Pulmonary artery endothelial cell (primary cell): ENCODE data around the gene ETV4. TPM values are rescaled to one million over a fixed set of nuclear protein-coding genes. Genes with fewer than 3 reads are reported as not detected.

Experiments used
- DNase-seq: peaks from one replicate; pipeline ENCODE4 v3.0.0-alpha.2; 2011; ENCODE audit warnings: low read depth, low spot score
- total RNA-seq: library from RNA; depleted of rRNA; stranded (reverse); fragments of >200 nt; gene quantifications from 2 replicates; pipeline ENCODE4 v1.2.3, GENCODE V29; 2014

ETV4 gene
- 8.2 and 8.6 TPM in 2 replicates for total RNA-seq

DNA sequence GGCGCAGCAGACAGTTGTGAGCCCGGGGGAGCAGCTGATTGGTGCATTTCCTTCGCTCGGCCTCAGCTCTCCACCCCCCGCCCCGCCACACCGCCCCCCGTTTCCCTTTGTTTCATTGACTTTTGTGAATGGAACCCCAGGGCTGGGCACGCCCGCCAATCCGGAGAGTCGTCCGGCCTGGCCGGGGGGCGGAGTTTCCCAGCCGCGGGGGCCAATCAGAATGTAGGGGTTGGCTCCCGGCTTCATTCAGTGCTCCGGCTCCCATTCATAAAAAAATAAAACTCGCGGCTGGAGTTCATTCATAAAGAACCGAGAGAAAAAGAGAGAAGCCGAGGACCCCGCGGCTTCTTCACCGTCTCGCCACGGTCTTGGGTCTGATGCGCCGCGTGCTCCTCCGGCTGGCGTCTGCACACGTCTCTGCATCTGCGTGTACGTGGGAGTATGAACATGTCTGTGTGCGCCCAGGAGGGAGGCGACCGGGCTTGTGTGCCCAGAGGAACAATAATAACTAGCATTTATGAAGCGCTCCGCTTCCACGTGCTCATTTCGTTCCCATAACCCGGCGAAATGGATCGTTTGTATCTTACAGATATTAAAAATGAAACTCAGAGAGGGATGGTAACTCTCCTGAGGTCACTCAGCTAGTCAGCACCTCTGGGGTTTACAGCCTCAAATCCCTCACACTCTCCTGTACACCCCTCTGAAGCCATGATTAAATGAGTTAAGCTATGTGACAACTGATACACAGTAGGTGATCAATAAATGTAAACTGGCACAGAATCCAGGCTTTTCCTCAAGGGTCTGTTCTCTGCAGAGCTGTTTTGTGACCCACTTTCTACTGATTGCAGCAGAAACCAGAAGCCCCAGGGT lies at the start of gene ETV4:
TSS of gene ETV4 (minus strand) at position 22 of the 870 bp plus-strand sequence. CDS start 723 bp downstream, outside the sequence.
- DNase-seq, result peak; percentile 66

DNA sequence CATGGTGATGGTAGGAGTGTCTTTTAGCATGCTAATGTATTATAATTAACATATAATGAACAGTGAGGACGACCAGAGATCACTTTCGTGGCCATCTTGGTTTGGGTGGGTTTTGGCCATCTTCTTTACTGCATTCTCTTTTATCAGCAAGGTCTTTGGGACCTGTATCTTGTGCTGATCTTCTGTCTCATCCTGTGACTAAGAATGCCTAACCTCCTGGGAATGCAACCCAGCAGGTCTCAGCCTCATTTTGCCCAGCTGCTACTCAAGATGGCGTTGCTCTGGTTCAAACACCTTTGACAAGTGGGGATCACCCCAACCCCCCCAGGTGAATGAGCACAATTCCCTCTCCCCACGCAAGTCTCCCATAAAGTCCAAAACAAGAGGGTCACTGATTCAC lies 49.3 kb upstream of the ETV4 start:
- no peak for DNase-seq

DNA sequence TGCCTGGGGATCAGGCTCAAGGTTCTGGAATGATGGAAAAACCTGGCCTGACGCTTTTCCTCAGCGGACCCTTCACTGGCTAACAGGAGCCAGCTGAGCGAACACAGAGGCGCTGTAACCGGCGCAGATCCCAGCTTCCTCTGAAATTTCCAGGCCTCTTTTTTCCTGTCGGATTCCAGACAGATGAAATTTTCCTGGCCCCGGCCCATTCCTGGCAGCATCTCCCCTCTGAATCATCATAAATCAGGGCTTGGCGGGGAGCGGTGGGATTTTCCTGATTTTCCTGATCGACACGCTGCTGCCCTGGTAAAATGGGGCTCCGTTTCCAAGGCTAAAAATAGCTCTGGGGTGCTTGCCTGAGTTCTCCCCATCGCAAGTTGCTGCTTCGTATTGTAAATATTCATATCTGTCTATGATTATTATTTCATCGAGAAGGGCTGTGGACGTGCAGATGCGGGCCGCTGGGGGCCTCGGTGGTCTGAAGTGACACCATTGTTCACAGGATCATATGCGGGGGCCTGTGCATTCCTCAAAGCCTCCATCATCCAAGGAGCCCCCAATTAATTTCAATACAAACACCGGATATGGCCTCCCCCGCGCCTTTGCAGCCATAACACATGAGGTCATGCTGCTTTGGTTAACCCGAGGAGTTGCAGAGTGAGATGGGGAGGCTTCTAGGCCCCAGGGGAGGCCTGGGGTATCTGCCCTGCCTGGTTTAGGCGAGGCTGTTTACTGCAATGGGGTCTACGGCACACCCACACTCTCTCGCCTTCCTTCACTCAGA lies 45.8 kb upstream of the ETV4 start:
- peak; percentile 90 for DNase-seq

- DNase-seq, result no peak
Observed at GRCh38 chr17:43591001-43591400, 44.9 kb upstream of the ETV4 start.

DNA sequence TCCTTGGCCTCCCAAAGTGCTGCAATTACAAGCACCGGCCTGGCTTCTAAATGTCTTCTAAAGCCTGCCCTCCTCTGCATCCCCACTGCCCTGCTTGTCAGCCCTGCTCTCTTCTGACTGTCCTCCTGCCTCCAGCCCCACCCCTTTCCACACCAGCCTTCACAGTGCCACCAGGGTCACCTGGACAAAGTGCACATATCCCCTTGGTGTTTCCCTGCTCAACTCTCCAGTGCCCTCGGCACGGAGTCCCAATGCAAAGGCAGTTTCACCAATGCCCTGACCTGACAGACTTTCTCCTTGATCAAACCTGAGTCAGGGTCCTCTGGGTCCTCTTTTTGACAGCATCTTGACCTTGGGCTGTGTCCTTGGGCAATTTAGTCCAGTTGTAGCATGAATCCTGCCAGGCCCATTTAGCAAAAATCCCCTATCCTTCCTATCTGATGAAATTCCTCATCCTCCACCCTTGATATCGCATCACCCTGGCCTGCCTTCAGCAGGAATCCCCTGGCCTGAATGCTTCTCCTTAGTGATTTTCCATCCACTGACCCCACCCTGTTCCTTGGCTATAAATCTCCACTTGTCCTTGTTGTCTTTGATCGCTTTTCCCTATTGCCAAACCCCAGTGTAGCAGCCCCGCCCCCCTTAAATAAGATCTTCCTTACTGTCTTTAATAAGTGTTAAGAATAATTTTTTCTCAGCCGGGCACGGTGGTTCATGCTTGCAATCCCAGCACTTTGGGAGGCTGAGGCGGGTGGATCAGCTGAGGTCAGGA lies 42.7 kb upstream of the ETV4 start:
- DNase-seq, result no peak

DNA sequence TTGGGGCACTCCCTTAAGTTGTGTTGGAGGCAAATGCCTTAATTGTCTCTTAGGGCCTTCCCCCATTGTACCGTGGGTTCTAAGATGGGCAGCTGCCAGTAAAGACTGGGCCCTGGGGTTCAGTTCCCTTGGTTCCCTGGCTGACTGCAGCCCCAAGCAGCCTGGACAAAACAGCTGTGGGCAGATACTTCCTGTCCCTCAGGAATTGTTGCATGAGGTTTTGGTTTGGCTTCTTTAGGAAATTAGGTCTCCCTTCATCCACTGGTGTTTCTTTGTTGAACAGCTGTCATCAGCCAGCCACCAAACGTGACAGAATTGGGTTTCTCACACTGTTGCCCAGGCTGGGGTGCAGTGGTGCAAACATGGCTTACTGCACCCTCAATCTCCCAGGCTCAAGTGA lies 42.0 kb upstream of the ETV4 start:
- DNase-seq, result no peak

DNA sequence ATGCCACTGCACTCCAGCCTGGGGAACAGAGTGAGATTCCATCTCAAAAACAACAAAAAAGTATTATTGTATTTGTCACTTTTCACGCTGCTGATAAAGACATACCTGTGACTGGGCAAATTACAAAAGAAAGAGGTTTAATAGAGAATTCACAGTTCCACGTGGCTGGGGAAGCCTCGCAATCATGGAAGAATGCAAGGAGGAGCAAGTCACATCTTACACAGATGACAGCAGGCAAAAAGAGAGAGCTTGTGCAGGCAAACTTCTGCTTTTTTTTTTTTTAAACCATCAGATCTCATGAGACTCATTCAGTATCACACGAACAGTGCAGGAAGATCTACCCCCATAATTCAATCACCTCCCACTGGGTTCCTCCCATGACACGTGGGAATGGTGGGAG lies 41.5 kb upstream of the ETV4 start:
- DNase-seq, result no peak

DNA sequence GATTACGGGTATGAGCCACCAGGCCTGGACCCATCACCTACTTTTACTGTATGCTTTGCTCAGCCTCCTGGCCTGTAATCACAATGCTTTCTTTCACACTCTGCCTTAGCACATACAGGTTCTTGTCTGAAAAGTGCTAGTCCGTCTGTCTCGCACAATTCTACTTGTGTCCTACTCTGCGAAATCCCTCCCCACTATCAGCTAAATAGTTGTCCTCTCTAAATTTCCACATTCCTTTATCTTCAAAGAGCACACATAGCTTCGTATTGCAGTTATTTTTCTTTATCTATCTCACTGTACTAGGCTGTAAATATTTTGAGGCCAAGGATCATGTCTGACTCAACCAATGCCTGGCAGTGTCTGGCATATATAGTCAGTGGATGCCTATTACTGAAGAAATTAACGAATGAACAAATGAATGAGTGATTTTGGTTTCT lies 38.5 kb upstream of the ETV4 start:
- no peak for DNase-seq

DNA sequence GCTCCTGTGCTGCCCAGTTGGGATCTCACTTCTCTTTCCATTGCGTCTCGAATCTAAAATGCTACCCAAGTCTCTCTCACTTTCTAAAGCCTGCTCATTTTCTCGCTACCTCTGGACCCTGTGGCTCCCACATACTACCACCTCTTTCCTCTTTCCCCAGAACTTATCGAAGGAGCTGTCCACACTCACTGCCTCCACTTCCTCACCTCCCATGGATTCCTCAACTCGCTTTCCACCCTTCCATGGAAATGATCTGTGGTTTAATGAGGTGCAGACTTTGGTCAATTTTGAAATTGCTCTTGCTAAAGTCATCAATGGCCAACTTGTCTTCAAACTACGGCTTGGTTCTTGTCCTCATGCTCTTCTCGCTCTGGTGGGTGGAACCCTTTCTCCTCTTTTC lies 37.2 kb upstream of the ETV4 start:
- DNase-seq, result no peak

- DNase-seq, result no peak
Observed at GRCh38 chr17:43581613-43582012, 35.5 kb upstream of the ETV4 start.

- no peak for DNase-seq
Observed at GRCh38 chr17:43581130-43581529, 35.0 kb upstream of the ETV4 start.

DNA sequence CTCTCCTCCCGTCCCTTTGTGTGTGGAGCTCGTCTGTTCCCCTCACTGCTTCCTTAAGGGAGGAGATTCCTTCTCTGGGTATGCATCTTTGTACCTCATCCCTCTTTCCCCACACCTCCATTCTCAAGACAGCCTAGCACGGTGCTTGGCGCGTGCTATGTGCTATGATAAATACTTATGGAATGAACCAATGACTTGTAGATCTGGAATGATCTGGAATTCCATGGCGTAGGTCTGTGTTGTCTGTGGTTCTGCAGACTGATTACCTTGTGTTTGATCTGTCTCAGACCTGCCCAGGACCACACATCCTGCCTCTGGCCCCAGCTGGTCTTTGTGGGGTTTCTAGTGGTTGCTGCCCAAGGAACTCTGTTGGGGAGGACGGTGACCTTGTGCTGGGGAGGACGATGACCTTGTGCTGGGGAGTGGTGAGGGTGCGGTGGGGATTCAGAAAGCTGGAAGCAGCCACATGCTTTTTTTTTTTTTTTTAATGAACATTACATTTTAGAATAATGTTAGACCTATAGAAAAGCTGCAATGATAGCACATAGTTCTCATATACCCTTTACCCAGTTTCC lies 33.5 kb upstream of the ETV4 start:
- DNase-seq, result no peak

GRCh38 chr17:43578699-43579565 lies 32.8 kb upstream of the ETV4 start:
- DNase-seq, result peak; percentile 63

DNA sequence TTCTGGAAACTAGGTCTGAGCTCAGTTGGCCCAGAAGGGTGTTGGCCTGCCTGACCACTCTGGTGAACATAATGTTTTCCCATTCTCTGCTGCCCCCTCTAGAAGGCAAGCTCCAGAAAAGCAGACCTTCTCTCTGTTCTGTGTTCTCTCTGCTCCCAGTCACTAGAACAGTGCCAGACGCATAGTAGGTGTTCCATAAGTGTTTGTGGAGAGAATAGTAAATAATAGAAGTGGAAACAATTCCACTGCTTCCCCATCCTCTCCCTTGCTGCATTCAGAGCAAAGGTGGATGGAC lies 32.2 kb upstream of the ETV4 start:
- DNase-seq, result no peak

GRCh38 chr17:43577664-43578403 lies 31.7 kb upstream of the ETV4 start:
- DNase-seq, result no peak

GRCh38 chr17:43576563-43577229 lies 30.6 kb upstream of the ETV4 start:
- DNase-seq, result no peak

DNA sequence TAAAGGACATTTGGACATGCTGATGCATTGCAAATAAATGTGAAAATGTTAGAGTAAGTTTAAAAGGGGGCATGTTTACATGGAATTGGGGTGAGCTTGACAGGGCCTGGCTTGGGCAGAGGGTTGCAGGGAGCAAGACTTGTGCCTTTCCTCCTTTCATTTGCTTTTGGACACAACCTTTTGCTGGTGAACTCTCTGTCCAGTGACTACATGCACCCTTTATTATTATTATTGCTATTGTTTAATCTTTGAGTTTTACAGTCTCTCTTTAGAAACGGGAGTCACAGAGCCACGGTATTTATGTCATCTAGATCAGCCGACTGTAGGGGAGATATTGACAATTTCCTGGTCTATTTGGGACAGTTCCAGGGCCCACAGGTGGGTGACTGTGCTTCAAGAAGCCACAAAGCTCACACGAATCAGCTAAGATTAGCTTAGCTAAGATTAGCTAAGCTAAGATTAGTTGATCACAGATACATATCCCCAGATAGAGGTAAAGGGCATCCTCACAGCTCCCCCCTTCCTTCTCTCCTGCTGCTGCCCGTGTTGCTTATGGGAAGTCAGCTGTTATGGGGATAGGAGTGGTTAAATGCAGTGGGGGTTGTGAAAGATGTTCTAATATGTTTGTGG lies 28.9 kb upstream of the ETV4 start:
- DNase-seq, result no peak

DNA sequence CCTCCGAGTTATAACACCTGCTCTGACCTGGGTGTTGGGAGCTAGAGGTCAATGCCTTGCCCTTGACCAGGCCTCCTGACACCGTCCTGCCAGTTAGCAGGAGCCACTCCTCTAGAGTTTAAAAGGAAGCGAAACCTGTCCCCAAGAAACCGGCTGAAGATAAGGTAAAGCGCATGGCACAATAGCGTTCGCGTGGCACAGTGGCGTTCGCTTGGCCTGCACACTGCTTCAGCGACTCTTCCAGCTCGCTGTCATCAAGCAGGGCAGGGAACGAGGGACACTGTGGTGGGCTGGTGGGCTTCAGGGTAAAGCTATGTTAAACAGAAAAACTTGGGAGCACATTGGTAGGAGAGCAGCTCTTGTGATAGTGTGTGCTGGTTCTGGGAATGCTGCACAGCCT lies 28.2 kb upstream of the ETV4 start:
- no peak for DNase-seq
